ENCODE results near the gene ATF3.
A peak's percentile ranks its signal among the peaks of the same experiment; 100 is the strongest.

Gene ATF3

DNA sequence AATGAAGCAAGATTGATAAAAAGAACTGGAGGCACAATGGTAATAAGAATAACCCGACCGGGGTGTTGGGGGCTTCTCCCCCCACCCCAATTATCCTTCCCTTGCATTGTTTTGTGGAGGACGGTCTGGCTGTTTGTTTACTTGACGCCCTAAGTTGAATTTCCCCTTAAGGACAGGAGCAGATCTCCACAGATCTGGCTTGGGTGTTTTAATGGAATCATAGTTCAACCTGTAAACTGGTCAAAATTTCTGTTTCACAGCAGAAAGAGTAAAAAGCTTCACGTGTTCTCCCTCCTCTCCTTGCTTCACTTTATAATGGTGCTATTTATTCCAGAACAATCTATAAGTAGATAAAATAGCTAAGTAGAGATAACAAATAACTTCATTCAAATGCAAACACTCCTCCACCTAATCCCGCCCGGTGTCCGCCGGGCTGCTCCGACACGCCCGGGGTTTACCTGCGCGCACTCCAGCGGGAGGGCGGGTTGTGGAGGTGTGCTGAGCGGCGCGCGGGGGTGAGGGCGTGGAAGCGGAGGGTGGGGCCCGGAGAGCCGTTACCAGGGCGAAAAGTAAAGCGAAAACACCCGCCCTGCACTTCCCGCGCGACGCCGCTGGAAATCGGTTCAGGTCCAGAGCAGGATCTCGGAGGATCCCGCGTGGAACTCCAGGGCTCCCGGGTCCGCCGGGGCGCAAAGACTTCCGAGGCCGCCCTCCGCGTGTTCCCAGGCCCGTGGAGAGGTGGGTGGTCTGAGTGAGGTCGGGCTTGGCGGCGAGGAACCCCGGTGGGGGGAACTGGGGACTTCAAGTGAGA is 2.0 kb upstream of the ATF3 start:
- DNase-seq (ENCODE audit: low read depth) = no peak
- H3K4me3 ChIP-seq (ENCODE audit: low read depth, low read length) = peak overlapping the region; percentile 21

DNA sequence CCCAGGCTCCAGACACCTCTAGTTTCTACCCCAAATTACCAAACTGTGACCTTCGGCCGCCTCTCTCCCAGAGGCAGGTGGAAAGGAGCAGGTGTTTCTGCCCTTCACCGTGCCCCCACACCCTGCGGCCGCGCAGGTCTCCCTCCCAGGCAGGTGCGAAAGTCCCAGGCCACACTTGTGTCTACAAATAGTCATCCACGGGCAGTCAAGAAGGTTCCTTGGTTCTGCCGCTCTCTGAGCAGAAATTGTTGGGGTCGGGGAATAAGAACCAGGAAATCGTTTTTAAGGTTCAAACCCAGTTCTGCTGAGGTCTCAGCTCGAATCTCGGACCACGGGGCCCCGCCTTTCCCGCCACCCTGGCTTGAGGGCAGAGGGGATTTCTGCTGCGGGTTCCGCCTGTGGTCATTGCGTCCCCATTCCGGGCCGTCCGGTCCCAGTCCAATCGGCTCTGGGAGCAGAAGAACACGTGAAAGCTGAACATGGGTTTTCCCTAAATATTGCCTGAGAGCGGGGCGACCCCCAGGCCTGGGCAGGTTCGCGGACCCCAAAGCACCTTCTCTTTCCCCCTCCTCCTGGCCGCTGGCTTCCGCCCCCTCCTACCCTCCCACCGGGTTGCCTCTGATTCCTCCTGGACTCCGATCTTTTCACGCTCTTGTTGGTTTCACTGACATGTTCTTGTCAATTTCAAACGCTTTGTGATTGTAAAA is 1.2 kb upstream of the ATF3 start:
- DNase-seq (ENCODE audit: low read depth) = no peak

DNA sequence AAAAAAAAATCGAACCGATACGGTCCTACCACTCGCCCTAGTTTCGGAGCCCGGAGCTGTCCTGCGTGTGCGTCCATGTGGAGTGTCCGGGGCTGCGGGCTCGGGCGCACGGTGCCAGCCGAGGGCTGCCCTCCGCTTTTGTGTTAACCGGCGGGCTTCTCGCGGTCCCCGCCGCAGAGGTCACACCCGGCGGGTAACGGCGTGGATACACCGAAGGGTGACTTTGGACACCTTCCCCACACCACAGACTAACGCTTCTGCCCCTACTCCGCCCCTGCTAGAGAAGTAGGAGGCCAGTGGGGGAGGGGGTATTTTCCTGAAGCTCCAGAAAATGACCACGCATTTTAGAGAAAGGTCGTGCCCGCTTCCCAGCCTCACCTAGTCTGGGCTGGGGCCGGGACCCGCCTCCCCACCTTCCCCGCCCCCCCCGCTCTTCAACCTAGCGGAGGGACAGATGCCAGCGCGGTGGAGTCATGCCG is 609 bp upstream of the ATF3 start:
- peak overlapping the region; percentile 57 for H3K4me3 ChIP-seq (ENCODE audit: low read depth, low read length)
- no peak for DNase-seq (ENCODE audit: low read depth)

More for the DNA sequence above, 1.2 kb upstream of the ATF3 start:
- H3K4me3 ChIP-seq (ENCODE audit: low read depth, low read length) = peak overlapping the region; percentile 57

DNA sequence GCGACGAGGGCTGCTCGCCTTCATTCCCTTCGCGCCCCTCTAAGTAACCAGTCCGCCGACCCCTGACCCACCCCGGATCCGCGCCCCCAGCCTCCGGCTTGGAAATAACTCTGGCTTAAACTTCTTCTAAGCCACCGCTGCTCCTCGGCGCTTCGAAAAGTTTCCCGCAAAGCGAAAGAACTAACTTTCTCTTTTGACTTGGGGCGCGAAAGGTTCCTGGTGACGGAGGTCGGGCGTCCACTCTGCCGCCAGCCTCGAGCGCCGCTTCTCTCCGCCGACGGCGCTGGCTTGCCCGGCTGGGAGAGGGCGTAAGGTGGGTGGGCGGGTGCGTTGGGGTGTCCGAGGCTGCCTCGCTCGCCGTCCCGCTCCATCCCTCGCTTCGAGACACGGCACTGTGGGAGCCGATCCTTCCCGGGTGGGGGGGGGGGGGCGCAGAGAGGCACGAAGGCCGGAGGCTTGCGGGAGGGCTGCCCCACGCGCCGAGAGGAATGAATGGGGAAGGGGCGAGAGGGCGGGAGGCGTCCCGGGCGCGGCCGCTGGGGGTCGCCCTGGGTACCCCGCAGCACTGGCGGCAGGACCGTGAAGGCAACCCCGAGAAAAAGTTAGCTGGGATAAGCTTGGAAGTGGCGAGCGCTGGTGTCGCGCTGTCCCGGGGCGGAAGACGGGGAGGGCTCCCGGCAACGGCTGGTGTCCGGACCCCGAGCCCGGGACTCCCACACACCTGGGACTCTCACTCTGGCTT is 569 bp downstream of the ATF3 start:
- H3K4me3 ChIP-seq (ENCODE audit: low read depth, low read length) = peak overlapping the region; percentile 70
- DNase-seq (ENCODE audit: low read depth) = no peak

DNA sequence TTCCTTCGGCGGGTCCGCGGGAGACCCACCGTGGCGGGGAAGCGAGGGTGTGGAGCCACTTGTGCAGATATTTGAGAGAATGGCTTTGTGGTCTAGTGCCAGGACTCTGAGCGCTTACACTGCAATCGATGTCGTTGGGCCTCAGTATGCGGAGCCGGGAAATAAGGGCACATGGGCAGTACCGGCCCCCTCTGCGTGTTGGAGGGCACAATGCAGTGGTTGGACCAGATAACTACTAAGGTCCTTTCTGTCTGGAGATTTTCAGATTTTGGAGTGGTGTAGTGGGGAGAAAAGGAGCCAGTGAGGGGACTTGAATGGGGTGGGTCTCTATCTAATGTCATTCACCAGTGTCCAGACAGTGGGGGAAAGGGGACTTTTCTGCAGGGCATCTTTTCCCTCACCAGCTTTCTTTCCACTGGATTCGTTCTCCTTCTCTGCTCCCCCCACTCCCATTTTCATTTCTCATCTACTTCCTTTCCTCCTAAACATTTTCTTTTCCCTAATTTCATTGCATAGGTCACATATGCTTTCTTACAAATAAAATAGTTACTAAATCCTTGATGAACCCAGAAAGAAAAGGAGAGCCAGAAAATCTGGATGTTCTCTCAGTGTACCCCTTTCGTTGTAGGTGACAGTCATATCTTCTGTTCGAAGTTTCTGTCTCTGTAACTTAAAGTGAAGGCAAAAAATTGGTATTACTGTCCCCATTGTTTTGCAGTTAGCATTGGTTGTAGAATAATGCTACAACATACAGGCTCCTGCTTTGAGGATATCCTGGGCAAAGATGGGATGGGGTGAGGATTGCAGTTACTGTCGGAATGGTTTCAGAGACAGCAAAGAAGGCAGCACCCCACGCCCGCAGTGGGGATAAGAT is 1.4 kb downstream of the ATF3 start:
- H3K4me3 ChIP-seq (ENCODE audit: low read depth, low read length) = peak overlapping the region; percentile 70
- DNase-seq (ENCODE audit: low read depth) = no peak

DNA sequence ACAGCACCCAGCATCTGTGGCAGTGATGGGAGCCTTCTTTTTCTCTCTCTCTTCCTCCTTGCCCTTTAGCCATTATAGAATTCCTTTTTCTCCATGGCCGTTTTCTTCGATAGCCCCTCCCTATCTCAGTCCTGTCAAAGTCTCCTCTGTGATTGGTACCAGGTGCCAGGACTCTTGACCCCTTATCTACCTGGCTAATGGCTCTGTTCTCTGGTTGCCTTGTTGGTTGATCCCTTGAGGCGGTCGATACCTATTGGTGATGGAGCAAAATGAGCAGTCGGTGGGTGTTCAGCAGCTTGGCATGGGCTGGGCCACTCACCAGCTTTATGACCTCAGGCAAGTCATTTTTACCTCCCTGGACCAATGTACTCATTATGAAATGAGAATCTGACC is 2.0 kb downstream of the ATF3 start:
- no peak overlapping the region for H3K4me3 ChIP-seq (ENCODE audit: low read depth, low read length)
- no peak for DNase-seq (ENCODE audit: low read depth)

DNA sequence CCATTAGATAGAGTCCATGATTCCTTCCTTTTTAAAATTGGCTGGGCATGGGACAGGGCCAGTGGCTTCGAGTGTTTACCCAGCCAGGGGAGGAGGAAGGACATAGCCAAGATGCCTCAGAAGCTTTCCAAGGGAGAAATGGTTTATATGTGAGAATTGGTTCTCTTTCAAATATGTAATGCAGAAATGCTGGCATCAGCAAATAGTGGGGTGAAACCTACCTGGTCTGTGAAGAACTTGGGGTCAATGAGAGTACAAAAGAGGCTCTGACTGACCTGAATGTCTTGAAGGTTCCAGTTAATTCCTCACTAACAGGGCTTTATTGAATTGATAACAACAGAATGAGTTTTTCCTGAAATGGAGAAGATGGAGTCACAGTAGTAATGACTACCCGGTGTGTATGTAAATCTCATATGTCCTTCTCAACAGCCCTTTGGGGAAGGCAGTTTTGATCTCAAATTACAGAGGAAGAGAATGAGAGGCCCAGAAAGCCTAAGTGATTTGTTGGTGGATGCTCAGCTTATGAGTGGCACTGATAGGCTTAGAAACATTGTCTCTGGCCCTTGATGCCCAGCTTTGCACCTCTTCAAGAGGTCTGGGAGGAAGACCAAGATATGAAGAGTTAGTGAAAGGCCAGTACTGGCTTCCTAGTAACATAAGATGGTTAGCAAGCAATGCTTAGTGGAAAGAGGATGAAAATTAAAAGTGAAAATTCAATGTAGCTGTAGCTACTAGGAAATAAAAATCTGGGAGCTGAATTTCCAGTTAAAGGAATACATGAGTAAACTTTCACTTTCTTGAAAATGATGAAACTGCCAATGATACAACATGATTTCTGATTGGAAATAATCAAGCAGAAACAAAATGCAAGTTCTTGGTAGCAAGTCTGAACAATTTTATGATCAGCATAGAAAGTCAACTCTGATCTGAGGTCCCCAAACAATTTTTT is 2.7 kb downstream of the ATF3 start:
- no peak overlapping the region for H3K4me3 ChIP-seq (ENCODE audit: low read depth, low read length)
- DNase-seq (ENCODE audit: low read depth) = no peak

DNA sequence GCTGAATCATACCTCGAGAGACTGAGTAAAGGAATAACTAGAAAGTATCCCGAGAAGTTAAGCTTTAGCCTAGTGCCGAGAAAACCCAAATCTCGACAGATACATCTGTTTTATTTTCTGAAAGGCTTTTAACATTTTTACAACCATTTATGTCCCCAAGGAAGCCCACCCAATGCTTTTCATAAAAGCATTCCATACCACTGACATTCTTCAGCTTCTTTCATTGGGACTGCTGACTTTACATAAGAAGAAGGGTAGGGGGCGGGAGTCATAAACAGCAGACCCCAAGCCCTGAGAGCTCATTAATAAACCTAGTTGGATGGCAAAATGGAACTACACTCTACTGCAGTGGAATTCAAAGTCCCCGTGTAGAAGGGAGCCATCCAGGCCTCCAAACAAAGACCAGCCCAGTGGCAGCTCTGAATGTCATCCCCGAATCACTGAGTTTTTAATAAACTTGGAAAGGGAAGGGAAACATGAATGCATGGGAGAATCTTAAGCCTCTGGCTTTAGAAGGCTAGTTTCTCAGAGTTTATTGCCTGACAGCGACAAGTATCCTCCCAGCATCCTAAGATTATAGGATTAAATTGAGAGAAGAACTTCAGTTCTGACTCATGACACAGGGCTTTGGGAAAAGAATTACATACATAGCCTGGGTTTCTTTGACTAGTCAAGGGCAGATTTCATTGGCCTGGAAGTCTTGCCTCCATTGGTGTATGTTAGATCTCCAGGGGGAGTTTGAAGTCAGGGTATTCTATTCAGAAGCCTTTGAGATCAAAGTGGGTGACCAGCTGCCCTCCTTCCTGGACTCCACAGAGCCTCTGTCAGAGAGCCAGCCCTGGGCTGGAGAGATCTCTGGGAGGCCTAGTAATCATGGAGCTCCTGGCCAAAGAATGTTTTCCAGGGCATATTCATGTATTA is 3.7 kb downstream of the ATF3 start:
- DNase-seq (ENCODE audit: low read depth) = no peak

DNA sequence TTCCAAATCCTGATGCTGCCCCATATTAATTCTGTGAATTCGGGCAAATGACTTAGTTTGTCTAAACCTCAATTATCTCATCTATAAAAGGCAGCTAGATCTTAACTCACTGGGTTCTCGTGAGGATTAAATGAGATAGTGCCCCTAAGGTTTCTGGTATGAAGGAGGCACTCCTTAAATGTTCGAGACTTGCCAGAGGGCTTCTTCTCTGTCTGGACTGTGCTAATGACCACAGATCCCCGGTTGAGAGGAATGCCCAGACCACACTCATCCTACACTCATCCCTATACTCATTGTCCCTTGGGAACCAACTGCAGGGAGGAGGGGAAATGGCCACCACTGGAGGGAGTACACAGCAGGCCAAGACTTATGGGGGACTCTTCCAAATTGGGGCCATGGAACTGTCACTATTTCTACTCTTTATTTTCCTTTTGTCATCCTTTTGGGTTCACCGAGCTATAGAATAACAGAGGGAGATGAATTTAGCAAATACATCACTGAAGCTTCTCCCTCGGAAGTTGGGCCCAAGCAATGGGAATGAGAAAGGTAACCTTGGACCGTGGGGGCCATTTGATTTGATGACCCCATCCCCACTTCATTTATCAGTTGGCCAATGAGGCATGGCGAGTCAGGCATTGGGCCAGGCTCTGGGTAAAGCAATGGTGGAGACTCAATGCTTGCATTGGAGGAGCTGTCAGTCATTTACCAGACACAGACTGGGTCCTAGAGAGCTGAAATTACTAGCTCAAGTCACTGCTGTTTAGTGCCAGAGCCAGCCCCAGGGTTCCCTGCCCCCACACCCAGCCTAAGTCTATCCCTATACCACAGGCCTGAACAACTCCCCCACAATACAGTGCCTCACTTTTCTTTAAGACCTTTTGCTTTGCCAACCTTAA is 5.1 kb downstream of the ATF3 start:
- no peak for DNase-seq (ENCODE audit: low read depth)
- H3K4me3 ChIP-seq (ENCODE audit: low read depth, low read length) = no peak overlapping the region

More for the DNA sequence above, 3.7 kb downstream of the ATF3 start:
- no peak overlapping the region for H3K4me3 ChIP-seq (ENCODE audit: low read depth, low read length)

DNA sequence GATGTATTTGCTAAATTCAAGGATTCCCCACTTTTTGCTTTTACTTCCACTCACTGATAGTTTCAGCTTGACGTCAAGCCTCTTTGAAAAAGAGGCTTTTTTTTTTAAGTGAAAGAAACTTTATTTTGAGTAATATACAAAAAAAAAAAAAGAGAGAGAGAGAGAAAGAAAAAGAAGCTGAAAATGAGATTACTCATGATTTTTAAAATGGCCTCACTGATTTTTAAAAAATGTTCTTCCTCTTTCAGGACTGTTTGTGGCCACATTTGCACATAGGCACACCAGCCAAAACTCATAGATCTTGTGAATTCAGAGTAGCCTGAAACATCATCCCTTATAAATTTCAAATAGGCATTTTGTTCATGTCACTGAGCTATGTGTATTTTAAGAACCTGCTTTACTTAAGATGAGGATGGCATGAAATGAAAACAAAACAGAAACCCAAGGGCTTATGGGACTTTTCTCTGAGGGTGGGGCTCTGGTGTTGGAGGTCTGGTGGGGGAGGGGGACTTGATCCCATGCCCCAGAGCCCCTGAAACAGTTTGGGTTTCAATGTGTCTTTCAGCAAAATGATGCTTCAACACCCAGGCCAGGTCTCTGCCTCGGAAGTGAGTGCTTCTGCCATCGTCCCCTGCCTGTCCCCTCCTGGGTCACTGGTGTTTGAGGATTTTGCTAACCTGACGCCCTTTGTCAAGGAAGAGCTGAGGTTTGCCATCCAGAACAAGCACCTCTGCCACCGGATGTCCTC is 6.1 kb downstream of the ATF3 start:
- DNase-seq (ENCODE audit: low read depth) = no peak
- no peak overlapping the region for H3K4me3 ChIP-seq (ENCODE audit: low read depth, low read length)

DNA sequence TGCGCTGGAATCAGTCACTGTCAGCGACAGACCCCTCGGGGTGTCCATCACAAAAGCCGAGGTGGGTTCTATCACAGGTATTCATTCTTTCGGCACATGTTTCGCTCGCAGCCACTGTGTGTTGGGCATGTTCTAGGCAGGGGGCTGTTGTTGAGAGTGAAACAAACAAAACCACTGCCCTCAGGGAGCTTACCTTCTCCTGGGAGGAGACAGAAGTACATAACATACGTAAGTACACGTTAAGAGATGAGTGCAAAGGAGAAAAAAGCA is 6.6 kb downstream of the ATF3 start:
- no peak for DNase-seq (ENCODE audit: low read depth)
- H3K4me3 ChIP-seq (ENCODE audit: low read depth, low read length) = no peak overlapping the region

DNA sequence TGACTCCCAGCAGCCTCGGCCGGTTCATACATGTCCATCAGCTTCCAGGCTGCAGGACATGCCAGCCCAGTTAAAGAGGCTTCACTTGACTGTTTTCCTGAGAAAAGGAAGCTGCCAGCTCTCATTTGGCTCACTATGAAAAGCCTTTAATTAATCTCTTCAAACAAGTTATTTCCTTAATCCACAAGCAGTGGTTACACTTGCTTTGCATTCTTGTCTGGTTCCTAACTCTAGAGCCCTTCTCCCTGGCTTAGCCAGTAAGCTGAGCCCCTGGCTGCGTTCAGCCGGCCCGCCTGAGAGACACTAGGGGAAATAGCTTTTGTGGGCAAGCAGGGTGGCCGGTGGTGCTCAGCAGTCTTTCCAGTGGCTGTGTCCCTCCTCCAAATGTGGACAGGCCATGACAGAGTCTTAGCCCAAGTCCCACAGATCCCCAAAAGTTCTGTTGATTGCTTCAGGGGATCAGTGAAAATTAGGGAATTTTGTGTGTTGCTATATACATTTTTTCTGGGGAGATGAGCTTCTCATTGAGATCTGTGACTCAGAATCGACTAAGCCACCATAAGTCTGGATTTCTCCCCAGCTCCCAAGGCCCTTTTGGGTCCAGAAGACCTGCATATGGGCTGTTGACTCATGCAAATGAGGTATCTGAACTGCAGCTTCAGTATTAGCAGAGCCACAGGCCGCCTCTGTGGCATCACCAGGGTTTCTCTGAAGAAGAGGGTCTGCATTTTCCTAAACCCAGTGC is 10.1 kb downstream of the ATF3 start:
- no peak overlapping the region for H3K4me3 ChIP-seq (ENCODE audit: low read depth, low read length)
- no peak for DNase-seq (ENCODE audit: low read depth)

DNA sequence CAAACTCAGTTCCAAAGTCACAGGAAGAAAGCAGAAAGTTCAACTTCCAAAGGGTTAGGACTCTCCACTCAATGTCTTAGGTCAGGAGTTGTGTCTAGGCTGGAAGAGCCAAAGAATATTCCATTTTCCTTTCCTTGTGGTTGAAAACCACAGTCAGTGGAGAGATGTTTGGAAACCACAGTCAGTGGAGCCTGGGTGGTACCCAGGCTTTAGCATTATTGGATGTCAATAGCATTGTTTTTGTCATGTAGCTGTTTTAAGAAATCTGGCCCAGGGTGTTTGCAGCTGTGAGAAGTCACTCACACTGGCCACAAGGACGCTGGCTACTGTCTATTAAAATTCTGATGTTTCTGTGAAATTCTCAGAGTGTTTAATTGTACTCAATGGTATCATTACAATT is 11.7 kb downstream of the ATF3 start:
- no peak for DNase-seq (ENCODE audit: low read depth)

DNA sequence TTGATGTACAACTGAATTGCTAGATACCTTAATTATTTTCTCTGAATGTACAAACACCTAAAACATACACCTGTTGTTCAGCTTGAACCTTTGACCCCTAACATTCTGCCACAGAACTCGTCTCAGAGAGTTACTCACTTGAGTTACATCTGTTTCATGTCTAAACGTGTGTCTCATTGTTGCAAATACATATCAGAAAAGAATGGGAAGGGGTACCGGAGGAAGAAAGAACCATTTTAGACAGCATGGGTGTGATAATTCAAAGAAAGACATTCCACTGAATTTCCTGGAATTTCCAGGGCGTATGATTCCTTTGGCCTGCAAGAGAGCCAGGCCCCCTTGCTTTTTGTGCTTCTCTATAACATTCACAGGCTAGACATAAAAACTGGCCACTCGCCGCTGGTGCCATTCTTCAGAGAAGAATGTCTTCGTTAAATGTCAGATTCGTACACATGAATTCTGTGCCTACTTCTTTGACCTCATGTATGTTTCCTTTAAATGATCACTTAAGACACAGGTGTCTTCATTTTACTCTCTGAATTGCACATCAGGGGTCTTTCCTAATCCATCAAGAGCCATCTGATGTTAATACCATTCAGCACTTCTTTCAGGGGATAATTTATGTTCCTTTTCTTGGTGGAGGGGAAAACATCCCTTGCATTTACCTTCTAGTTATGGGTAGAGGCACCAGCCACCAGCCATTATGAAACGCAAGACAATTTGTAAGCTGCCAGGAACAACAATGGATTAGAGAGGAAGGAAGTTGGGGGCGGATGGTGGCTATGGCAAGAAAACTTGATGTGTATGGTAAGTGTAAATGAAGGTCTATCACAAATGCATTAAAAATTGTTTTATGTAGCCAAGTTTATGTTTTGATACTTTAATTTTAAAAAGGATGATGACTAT is 12.7 kb downstream of the ATF3 start:
- DNase-seq (ENCODE audit: low read depth) = no peak
- no peak overlapping the region for H3K4me3 ChIP-seq (ENCODE audit: low read depth, low read length)

More for the DNA sequence above, 11.7 kb downstream of the ATF3 start:
- H3K4me3 ChIP-seq (ENCODE audit: low read depth, low read length) = no peak overlapping the region

All from skeletal muscle cell (primary cell).